Type B pancreatic cell (in vitro differentiated cells): Measurements from ENCODE around the gene MXI1. TPM values are rescaled to one million over a fixed set of nuclear protein-coding genes. Genes with fewer than 3 reads are reported as not detected.
"Not testable (repeated sequence)": the region's sequence is repeated elsewhere in the genome, so short reads cannot be mapped to it uniquely, and the experiment has no call there.

ENCODE experiments used
- DNase-seq: peaks from one replicate; pipeline ENCODE4 v3.0.0; 2021; ENCODE audit warnings: mixed read lengths; ENCODE audit not compliant: unreplicated experiment; ENCODE audit errors: extremely low spot score
- H3K27ac Mint-ChIP-seq: 2 replicates; pipeline ENCODE4 v1.8.0; 2021; ENCODE audit warnings: mild to moderate bottlenecking, mixed read lengths
- H3K27me3 Mint-ChIP-seq: 2 replicates; pipeline ENCODE4 v1.8.0; 2021; ENCODE audit warnings: mixed read lengths
- H3K36me3 Mint-ChIP-seq: 2 replicates; pipeline ENCODE4 v1.8.0; 2021; ENCODE audit warnings: mixed read lengths
- H3K4me1 Mint-ChIP-seq: one replicate; pipeline ENCODE4 v1.8.0; 2021; ENCODE audit warnings: mixed read lengths; ENCODE audit not compliant: unreplicated experiment
- H3K4me3 Mint-ChIP-seq: 2 replicates; pipeline ENCODE4 v1.8.0; 2021; ENCODE audit warnings: mild to moderate bottlenecking, mixed read lengths
- H3K9me3 Mint-ChIP-seq: 2 replicates; pipeline ENCODE4 v1.8.0; 2021; ENCODE audit warnings: mixed read lengths
- total RNA-seq: library from RNA; stranded (reverse); gene quantifications from 2 replicates; pipeline ENCODE4 v1.2.1, GENCODE V29; 2021; ENCODE audit warnings: low replicate concordance
- TF ChIP-seq, protein P1 (sequence below): fragments of 200-600 bp; sonication (generic); conservative IDR thresholded peaks from 2 replicates; pipeline ENCODE4 v1.5.0; 2021; ENCODE audit warnings: antibody characterized with exemption, mild to moderate bottlenecking

MXI1 gene
- total RNA-seq, 1 donor from 2014 or later: 34.7 TPM

DNA sequence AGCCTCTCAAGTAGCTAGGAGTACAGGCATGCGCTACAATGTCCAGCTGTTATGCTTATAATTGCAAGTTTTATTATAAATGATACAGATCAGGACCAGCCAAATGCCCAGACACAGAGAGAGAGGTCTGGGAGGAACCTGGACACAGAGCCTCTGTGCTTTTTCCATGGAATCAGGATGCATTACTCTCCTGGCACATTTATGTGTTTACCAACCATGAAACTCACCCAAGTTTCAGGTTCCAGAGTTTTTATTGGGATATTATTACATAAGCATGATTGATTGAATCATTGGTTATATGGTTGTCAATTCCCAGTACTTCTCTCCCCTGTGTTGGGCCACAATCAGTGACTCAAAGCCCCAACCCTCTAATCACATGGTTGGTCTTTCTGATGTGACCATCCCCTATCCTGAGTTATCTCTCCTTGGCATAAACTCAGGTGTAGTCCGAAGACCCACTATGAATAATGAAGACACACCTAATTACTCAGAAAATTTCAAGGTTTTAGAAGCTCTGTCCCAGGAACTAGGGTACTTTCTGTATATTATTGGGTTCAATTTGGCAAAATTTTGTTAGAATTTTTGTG lies 30.6 kb downstream of the MXI1 start:
- TF ChIP-seq, protein P1, sequence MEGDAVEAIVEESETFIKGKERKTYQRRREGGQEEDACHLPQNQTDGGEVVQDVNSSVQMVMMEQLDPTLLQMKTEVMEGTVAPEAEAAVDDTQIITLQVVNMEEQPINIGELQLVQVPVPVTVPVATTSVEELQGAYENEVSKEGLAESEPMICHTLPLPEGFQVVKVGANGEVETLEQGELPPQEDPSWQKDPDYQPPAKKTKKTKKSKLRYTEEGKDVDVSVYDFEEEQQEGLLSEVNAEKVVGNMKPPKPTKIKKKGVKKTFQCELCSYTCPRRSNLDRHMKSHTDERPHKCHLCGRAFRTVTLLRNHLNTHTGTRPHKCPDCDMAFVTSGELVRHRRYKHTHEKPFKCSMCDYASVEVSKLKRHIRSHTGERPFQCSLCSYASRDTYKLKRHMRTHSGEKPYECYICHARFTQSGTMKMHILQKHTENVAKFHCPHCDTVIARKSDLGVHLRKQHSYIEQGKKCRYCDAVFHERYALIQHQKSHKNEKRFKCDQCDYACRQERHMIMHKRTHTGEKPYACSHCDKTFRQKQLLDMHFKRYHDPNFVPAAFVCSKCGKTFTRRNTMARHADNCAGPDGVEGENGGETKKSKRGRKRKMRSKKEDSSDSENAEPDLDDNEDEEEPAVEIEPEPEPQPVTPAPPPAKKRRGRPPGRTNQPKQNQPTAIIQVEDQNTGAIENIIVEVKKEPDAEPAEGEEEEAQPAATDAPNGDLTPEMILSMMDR: no peak
- Mint-ChIP-seq H3K9me3 (peaks cover 4% of the 10 kb centered on the region), H3K27ac (no peak overlapping the region), H3K4me3 (no peak overlapping the region), H3K27me3 (no peaks in the 10 kb centered on the region), H3K4me1 (peaks cover 12% of the 10 kb centered on the region), H3K36me3 (peaks cover 25% of the 10 kb centered on the region)
- DNase-seq: no peak

DNA sequence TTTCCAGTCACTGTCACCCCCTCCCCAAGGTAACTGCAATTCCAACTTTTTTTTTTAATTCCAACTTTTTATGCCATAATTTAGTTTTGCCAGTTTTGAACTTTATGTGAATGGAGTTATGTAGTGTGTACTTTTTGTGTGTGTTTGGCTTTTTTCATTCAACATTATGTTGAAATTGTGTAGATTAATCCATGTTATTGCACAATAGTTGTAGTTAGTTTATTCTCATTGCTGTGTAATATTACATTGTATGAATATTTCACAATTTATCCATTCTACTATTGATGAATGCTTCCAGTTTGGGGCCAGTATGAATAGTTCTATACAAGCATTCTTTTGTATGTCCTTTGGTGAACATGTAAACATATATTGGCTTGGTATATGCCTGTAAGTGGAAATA lies 32.5 kb downstream of the MXI1 start:
- Mint-ChIP-seq H3K4me1 (peaks cover 12% of the 10 kb centered on the region), H3K36me3 (peaks cover 27% of the 10 kb centered on the region), H3K9me3 (peaks cover 4% of the 10 kb centered on the region), H3K4me3 (no peak overlapping the region), H3K27ac (no peak overlapping the region), H3K27me3 (no peaks in the 10 kb centered on the region)
- TF ChIP-seq, protein P1: no peak
- no peak for DNase-seq

DNA sequence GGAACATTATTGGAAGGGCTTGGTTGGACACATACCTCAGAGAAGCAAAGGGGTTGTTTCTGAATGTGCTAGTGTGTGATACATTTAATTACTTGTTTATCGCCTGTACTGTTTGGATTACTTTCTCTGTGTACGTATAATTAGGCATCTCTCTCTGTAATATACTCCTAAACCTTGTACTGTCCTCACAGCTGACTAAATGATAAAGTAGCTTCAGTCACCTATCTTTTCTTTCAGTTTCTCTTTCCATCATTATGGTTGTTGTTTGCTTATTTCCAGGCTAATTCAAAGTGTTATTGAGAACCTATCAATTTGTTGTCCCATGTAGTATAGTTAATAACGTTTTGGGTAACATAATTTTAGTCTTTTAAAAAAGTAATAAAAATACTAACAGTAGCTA lies 34.0 kb downstream of the MXI1 start:
- Mint-ChIP-seq H3K9me3 (peaks cover 4% of the 10 kb centered on the region), H3K4me1 (peaks cover 12% of the 10 kb centered on the region), H3K36me3 (peaks cover 39% of the 10 kb centered on the region), H3K4me3 (no peak overlapping the region), H3K27me3 (no peaks in the 10 kb centered on the region), H3K27ac (no peak overlapping the region)
- DNase-seq: no peak
- TF ChIP-seq, protein P1: no peak

DNA sequence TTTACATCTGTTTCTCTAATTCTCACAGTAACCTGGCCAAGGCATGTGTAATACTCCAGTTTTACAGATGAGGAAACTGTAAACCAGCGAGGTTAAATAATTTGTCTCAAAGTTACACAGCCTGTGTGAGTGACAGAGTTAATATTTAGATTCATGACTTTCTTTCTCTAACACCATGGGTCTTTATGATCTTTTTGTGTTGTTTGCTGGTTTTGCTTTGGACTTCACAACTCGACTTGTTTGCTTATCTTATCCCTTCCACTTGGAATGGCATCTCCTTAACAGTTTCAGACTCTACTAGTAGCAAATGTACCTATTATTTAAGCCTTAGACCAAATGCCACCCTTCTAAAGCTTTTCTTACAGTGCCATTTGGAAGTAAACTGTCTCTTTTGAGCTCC lies 34.4 kb downstream of the MXI1 start:
- H3K4me1 Mint-ChIP-seq: peaks cover 12% of the 10 kb centered on the region
- H3K27ac Mint-ChIP-seq: peak overlapping the region; percentile 8
- DNase-seq: no peak
- no peaks in the 10 kb centered on the region for H3K27me3 Mint-ChIP-seq
- peaks cover 41% of the 10 kb centered on the region for H3K36me3 Mint-ChIP-seq
- peaks cover 4% of the 10 kb centered on the region for H3K9me3 Mint-ChIP-seq
- H3K4me3 Mint-ChIP-seq: no peak overlapping the region
- TF ChIP-seq, protein P1: no peak

DNA sequence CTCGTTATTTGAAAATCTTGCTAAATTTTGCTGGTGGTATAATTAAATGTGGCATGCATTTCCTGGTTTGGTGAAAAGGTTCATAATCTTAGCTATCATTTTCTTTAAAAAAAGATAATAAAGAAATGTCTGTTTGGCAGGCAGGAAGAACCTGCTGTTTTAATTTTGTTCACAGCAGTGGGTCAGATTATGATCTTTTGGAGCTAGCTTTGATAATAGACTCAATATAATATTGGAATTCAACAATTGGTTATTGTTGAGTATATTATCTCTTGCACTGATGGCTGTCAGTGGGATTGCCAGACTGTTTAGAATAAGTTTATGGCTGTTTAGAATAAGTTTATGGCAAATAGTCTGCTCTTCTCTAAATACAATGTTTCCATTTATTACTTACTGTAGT lies 35.1 kb downstream of the MXI1 start:
- DNase-seq: no peak
- Mint-ChIP-seq H3K4me3 (no peak overlapping the region), H3K9me3 (no peaks in the 10 kb centered on the region), H3K27ac (no peak overlapping the region), H3K4me1 (peaks cover 12% of the 10 kb centered on the region), H3K36me3 (peaks cover 35% of the 10 kb centered on the region), H3K27me3 (no peaks in the 10 kb centered on the region)
- TF ChIP-seq, protein P1: no peak

DNA sequence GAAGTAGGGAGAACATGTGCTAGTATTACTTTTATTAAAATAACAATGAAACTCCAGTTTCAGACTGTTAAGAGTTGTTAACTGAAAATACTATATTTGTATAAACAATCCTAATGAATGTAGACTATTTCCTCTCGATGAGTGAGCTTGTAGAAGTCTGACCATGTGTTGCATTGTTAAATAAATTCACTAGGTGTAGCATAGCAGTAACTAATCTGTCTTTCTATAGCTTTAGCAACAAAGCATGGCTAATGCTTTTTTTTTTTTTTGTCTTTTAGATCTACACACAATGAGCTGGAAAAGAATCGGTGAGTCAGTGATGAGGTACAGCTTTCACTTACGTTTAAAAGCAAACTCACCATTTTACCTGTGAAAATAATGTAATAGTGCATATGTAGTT lies 37.1 kb downstream of the MXI1 start:
- Mint-ChIP-seq H3K4me3 (no peak overlapping the region), H3K4me1 (peaks cover 12% of the 10 kb centered on the region), H3K36me3 (peaks cover 24% of the 10 kb centered on the region), H3K9me3 (no peaks in the 10 kb centered on the region), H3K27ac (no peak overlapping the region), H3K27me3 (no peaks in the 10 kb centered on the region)
- no peak for DNase-seq
- TF ChIP-seq, protein P1: no peak

DNA sequence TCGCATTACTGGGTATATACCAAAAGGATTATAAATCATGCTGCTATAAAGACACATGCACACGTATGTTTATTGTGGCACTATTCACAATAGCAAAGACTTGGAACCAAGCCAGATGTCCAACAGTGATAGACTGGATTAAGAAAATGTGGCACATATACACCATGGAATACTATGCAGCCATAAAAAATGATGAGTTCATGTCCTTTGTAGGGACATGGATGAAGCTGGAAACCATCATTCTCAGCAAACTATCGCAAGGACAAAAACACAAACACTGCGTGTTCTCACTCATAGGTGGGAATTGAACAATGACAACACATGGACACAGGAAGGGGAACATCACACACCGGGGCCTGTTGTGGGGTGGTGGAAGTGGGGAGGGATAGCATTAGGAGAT lies 40.4 kb downstream of the MXI1 start:
- H3K9me3 Mint-ChIP-seq, H3K27ac Mint-ChIP-seq, H3K4me3 Mint-ChIP-seq, DNase-seq, H3K4me1 Mint-ChIP-seq, H3K27me3 Mint-ChIP-seq: not testable (repeated sequence)
- peaks cover 23% of the 10 kb centered on the region for H3K36me3 Mint-ChIP-seq

DNA sequence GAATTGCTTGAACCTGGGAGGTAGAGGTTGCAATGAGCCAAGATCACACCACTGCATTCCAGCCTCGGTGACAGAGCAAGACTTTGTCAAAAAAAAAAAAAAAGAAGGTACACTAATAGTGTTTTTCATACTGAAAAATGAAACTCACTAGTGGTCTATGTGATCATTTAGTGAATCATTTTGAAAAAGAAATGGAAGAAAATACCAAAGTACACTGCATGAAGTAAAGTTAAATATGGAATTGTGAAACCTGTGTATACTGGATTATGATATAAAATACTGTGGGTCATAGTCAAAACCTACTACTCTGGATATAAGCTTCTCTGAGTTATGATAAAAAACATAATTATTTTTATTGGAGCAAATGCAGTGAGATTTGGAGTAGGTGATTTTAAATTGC lies 42.1 kb downstream of the MXI1 start:
- not testable (repeated sequence) for H3K27me3 Mint-ChIP-seq, H3K4me3 Mint-ChIP-seq

More for the DNA sequence above, 42.1 kb downstream of the MXI1 start:
- not testable (repeated sequence) for H3K4me1 Mint-ChIP-seq, H3K27ac Mint-ChIP-seq, DNase-seq, H3K9me3 Mint-ChIP-seq
- H3K36me3 Mint-ChIP-seq: peaks cover 23% of the 10 kb centered on the region
